A549 treated with ZK216348 at 1 μM for 4 hours (cell line): ENCODE results near the gene GRIN3A. TPM values are rescaled to one million over a fixed set of nuclear protein-coding genes. Genes with fewer than 3 reads are reported as not detected.

ENCODE experiments used
- total RNA-seq: library from RNA; stranded (reverse); fragments of 200-300 nt; extraction: Qiagen RNA extraction; gene quantifications from 5 replicates; pipeline ENCODE4 v1.2.3, GENCODE V29; 2022; ENCODE audit warnings: low read depth

Gene GRIN3A
- not detected in 5 replicates for total RNA-seq

DNA sequence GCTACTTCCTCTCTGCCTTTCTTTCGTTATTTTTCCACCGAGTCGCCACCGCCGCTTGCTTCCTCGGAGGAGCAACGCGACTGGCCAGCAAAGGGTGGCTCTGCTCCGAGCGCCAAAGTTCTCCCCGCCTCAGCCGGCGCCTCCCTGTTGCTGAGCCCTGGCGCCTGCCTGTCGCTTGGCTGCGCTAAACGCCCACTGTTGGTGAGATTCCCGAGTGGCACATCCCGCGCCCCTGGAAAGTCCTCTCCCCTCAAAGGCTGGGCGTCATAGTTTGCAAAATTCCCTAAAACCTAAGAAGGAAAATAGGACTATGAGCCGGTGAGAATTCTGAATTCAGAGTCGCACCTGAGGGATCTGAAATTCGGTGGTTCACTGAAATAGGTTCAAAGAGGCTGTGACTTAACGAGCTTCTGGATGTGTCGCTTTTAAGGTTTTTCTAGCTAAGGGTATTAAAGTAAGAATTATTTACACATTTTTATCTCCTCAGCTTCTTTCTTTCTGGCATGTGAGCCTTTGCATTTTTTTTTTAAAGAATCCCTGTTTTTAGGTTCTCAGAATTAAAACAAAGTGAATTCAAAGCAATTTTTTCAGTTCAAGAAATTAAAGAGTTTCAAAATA, at the start of gene GRIN3A:
Gene GRIN3A, minus strand, starts transcription at position 82 of the 618 bp plus-strand sequence. CDS start 668 bp downstream, outside the sequence.

DNA sequence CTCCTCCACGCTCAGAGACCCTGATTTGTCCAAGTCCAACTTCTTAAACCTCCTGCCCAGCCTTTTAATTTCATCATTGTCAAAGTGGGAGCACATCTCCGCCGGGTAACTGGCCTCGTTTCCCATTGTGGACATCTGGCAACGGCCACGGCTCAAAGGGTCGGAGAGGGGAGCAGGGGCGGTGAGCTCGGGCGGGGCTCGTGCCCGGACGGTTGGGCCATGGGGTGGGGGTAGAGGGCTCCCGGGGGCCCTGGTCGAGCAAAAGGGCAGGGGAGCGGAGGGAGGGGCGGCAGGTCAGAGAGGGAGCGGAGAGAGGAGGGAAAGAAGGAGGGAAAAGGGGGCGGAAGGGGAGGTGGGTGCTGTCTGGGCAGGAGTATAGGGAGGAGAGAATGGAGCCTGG, 143.7 kb downstream of the GRIN3A start, which contains the start of gene PPP3R2:
Gene PPP3R2, minus strand, starts transcription at position 174 of the 400 bp plus-strand sequence. Its CDS starts 48 bp downstream, at position 126.

DNA sequence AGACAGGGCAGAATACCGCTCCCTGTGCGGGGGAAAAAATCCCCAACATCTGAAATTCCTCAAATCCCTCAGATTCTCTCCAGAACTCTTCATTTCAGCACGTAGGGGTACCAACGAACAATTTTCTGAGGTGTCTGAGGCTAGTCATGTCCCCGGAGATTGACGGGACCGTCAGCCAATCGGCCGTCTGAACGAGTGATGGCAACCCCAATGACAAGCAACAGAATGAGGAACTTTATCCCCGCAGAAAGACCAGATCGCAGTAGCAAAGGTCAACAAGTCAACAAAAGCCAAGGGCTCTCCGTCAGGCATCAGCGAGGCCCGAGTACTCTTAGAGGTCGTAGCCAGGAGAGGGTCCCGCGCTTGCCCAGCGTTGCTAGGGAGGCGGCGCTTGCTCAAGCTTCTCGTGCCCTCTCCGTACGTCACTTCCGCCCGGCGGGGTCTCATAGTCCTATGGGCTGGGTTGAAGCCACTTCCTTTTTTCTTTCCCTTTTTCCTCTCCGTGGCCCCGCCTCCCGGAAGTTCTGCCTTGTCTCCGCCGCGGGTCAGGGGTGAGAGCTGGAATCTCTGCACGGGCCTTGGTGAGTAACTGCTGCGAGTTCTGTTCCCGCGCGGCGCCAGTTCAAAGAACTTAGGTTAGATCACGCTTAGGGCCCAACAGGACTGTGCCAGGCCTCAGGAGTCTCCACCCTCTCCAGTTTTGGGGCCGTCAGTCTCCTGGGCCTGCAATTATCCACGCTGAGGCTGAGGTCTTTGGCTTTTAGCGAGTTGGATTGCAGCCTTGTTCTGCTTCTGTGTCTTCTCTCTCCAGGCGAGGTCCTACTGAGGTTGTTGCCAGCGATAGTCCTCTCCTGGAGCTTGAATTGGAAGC, 204.9 kb downstream of the GRIN3A start, which contains the start of gene RNF20:
Gene RNF20, plus strand, starts transcription at position 520 of the 871 bp plus-strand sequence. CDS start 1,571 bp downstream, outside the sequence.

Other genes with a start within 250 kb of the GRIN3A start
- gene RNF20, start 204.8 kb downstream of the GRIN3A start, total RNA-seq: 20.4 to 25.0 TPM (median 24.8 TPM) in 5 replicates
- gene PPP3R2, start 143.7 kb downstream of the GRIN3A start, total RNA-seq: not detected in 5 replicates